HG03175 (cell line): ENCODE measurements around the gene GRIK2.
"Not testable (repeated sequence)": the region's sequence is repeated elsewhere in the genome, so short reads cannot be mapped to it uniquely, and the experiment has no call there.

ENCODE experiments used
- ATAC-seq: cut with Tn5 transposase; IDR thresholded peaks from one replicate; pipeline ENCODE4 v1.9.1; 2021; ENCODE audit warnings: mild to moderate bottlenecking, moderate library complexity; ENCODE audit not compliant: unreplicated experiment

Gene GRIK2

GRCh38 chr6:101393251-101393828, at the start of gene GRIK2:
Gene GRIK2, plus strand, starts transcription at chr6:101393708.
- peak; percentile 54 for ATAC-seq

- ATAC-seq, result no peak
These were observed 48.6 kb upstream of the GRIK2 start for GRCh38 chr6:101344885-101345284.

- no peak for ATAC-seq
These were observed 44.7 kb upstream of the GRIK2 start for GRCh38 chr6:101348816-101349215.

- not testable (repeated sequence) for ATAC-seq
These were observed 42.9 kb upstream of the GRIK2 start for GRCh38 chr6:101350631-101351030.

GRCh38 chr6:101351173-101351572, 42.3 kb upstream of the GRIK2 start:
- ATAC-seq, result no peak

GRCh38 chr6:101352316-101352715, 41.2 kb upstream of the GRIK2 start:
- ATAC-seq, result no peak

GRCh38 chr6:101365181-101365580, 28.3 kb upstream of the GRIK2 start:
- ATAC-seq, result no peak

- ATAC-seq, result no peak
These were observed 13.6 kb upstream of the GRIK2 start for GRCh38 chr6:101379926-101380325.

GRCh38 chr6:101380897-101381630, 12.4 kb upstream of the GRIK2 start:
- ATAC-seq, result no peak

GRCh38 chr6:101383747-101384146, 9.8 kb upstream of the GRIK2 start:
- not testable (repeated sequence) for ATAC-seq

- ATAC-seq, result no peak
These were observed 6.5 kb upstream of the GRIK2 start for GRCh38 chr6:101386982-101387381.

- no peak for ATAC-seq
These were observed 1.5 kb upstream of the GRIK2 start for GRCh38 chr6:101391772-101392585.

- ATAC-seq, result no peak
These were observed 800 bp upstream of the GRIK2 start for GRCh38 chr6:101392586-101393230.

- ATAC-seq, result no peak
These were observed 332 bp downstream of the GRIK2 start for GRCh38 chr6:101393829-101394251.

GRCh38 chr6:101394936-101395335, 1.4 kb downstream of the GRIK2 start:
- no peak for ATAC-seq

- no peak for ATAC-seq
These were observed 1.8 kb downstream of the GRIK2 start for GRCh38 chr6:101395345-101395744.

GRCh38 chr6:101396548-101397173, 3.2 kb downstream of the GRIK2 start:
- no peak for ATAC-seq

- no peak for ATAC-seq
These were observed 3.7 kb downstream of the GRIK2 start for GRCh38 chr6:101397199-101397598.

- no peak for ATAC-seq
These were observed 5.5 kb downstream of the GRIK2 start for GRCh38 chr6:101398716-101399615.
